Esophagus mucosa (tissue), 1 donor: ENCODE results near the gene MXRA8. TPM values are rescaled to one million over a fixed set of nuclear protein-coding genes. Genes with fewer than 3 reads are reported as not detected.

Experiments
- ATAC-seq: fragments of 200-7000 bp; cut with Tn5 transposase; one replicate; pipeline ENCODE4 v1.9.1; 2020
- total RNA-seq: library from RNA; stranded (reverse); gene quantifications from one replicate; pipeline ENCODE4 v1.2.4, GENCODE V29; 2023
- donor health status: DM: yes; HTN: yes; CAD: no.

The MXRA8 gene
- total RNA-seq, 1 donor from 2014 or later, result 2.0 TPM

DNA sequence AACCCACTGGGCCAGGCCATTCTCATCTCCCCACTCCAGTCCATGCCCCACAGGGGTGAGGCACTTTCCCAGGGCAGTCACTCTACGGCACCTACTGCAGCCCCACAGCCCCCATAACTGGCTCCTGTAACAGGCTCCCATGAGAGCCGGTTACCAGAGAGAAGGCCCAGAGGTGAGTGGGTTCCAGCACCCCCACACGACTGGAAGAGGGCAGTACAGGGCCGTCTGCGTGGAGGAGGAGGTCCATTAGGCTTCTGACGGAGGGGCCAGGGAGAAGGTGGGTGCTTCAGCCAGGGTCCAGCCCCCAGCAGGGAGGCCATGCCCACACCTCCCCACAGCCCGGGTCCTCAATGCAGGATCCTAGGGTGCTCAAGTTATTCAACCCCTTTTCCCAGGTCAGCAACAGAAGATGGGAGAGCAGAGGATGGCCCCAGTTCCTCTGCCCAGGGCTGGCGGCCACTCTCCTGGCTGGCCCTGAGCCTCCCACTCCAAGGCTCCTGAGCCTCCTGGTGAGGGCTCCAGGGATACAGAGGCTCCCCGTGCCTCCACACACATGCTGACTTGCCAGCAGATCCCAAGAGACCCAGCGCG lies 52.2 kb downstream of the MXRA8 start:
- no peak for ATAC-seq

DNA sequence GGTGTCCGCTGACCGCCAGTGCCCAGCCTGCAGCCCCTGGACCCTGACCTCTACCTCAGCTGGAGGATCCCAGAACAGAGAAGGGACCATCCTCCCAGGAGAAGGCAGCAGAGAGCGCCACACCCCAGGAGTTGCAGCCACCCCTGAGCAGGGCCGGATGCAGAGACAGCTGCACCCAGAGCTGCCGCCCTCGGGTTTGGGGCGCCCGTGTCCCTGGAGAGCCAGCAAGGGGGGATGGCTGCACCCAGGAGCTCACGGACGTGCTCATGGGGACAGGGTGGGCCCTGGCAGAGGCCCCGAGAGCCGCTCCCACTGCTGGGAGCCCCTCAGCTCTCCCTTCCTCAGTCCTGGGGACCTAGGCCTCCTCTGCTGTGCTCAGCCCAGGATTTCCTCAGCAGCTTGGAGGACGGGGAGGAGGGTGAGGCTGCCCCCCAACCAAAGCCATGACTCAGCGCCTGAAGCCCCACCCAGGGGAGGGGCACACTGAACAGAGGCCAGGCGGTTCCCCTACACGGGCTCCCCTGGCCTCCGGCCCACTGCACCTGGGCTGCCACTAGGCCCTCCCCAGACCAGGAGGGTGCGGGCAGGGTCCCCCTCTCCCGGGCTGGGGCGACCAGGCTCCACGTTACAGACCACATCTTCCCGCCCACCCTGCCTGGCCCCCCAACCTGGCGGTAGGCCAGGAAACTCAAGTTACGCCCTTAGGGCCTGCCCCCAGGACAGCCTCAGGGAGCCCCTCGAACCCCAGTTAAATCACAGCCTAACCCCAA lies 52.9 kb downstream of the MXRA8 start:
- peak; percentile 51 for ATAC-seq

GRCh38 chr1:1304331-1305299 lies 53.7 kb downstream of the MXRA8 start:
- no peak for ATAC-seq

GRCh38 chr1:1303736-1304135 lies 54.6 kb downstream of the MXRA8 start:
- ATAC-seq, result no peak

DNA sequence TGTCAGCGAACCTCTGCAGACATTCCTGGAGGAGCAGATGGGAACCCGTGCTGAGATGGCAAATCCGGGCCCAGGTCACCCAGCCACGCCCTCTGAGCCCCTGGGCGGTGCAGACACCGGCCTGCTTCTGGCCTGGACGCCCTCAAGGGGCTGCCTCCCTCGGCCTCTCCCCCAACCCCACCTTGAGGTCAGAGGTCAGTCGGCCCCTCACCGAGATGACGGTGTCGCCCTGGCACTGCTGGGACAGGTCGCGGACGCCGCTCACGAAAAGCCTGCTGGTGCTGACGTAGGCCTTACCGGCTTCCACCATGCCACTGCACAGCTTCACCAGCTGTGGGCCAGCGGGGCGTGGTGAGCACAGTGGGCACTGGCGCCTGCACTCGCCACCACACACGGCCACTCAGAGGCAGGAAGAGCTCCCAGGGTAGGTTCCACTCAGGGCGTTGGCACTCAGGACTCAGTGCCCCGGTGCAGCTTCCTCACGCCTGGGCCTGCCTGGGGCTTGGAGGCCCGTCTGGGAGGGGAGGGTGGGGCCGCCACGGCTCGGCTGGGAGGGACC lies 55.3 kb downstream of the MXRA8 start:
- peak; percentile 52 for ATAC-seq

Other genes with a start within 250 kb of the MXRA8 start
- gene C1orf159, start 242.5 kb downstream of the MXRA8 start, total RNA-seq, result 9.4 TPM
- gene TTLL10, start 184.7 kb downstream of the MXRA8 start, total RNA-seq, result 1.0 TPM
- gene TNFRSF18, start 152.0 kb downstream of the MXRA8 start, total RNA-seq, result 16.3 TPM
- gene TNFRSF4, start 144.4 kb downstream of the MXRA8 start, total RNA-seq, result 0.36 TPM
- gene SDF4, start 126.6 kb downstream of the MXRA8 start, total RNA-seq, result 69.9 TPM
- 8.4 TPM for gene B3GALT6, start 126.3 kb downstream of the MXRA8 start, total RNA-seq
- gene C1QTNF12, start 111.8 kb downstream of the MXRA8 start, total RNA-seq, result 3.9 TPM
- gene UBE2J2, start 84.7 kb downstream of the MXRA8 start, total RNA-seq, result 45.0 TPM
- gene SCNN1D, start 78.1 kb downstream of the MXRA8 start, total RNA-seq, result 2.8 TPM
- 35.3 TPM for gene ACAP3, start 50.6 kb downstream of the MXRA8 start, total RNA-seq
- gene PUSL1, start 50.0 kb downstream of the MXRA8 start, total RNA-seq, result 23.0 TPM
- 54.0 TPM for gene INTS11, start 33.9 kb downstream of the MXRA8 start, total RNA-seq
- gene CPTP, start 33.8 kb downstream of the MXRA8 start, total RNA-seq, result 25.1 TPM
- 0.56 TPM for gene TAS1R3, start 27.3 kb downstream of the MXRA8 start, total RNA-seq
- gene DVL1, start 9.1 kb downstream of the MXRA8 start, total RNA-seq, result 48.5 TPM
- 117 TPM for gene AURKAIP1, start 16.7 kb upstream of the MXRA8 start, total RNA-seq
- 58.3 TPM for gene CCNL2, start 40.8 kb upstream of the MXRA8 start, total RNA-seq
- gene MRPL20, start 48.7 kb upstream of the MXRA8 start, total RNA-seq, result 89.2 TPM
- 11.9 TPM for gene ANKRD65, start 62.7 kb upstream of the MXRA8 start, total RNA-seq
- 29.4 TPM for gene VWA1, start 77.1 kb upstream of the MXRA8 start, total RNA-seq
- 2.1 TPM for gene ATAD3C, start 91.1 kb upstream of the MXRA8 start, total RNA-seq
- gene ATAD3B, start 113.2 kb upstream of the MXRA8 start, total RNA-seq, result 13.7 TPM
- gene ATAD3A, start 153.6 kb upstream of the MXRA8 start, total RNA-seq, result 23.2 TPM
- not detected for gene TMEM240, start 182.1 kb upstream of the MXRA8 start, total RNA-seq
- 106 TPM for gene SSU72, start 216.3 kb upstream of the MXRA8 start, total RNA-seq
- gene FNDC10, start 241.6 kb upstream of the MXRA8 start, total RNA-seq, result 5.7 TPM